ENCODE results near the gene ZNF611. TPM values are rescaled to one million over a fixed set of nuclear protein-coding genes. Genes with fewer than 3 reads are reported as not detected.

Gene ZNF611
- total and polyA plus RNA-seq, 9 of the 15 experiments (the other 6 are each of a cell fraction or from before 2014, with no cell fraction given), result 3.7 to 29.6 (median 12.8) TPM

- TF ChIP-seq ZBTB7A (IDR thresholded peaks at IDR 0.05; ENCODE audit: borderline replicate concordance, control insufficient read depth, low read depth, low read length), result no peak
- peak; percentile 56; the same call in 1 of the 2 replicates for TF ChIP-seq REST (IDR thresholded peaks at IDR 0.05; ENCODE audit: borderline replicate concordance)
- TF ChIP-seq REST (CRISPR knock-in tag; IDR thresholded peaks at IDR 0.05; ENCODE audit: low read depth), result no peak
- TF ChIP-seq ATF6 (CRISPR knock-in tag; IDR thresholded peaks at IDR 0.05), result no peak
- no peak for TF ChIP-seq NEUROD1 (IDR thresholded peaks at IDR 0.05; ENCODE audit: borderline replicate concordance, low read depth, low read length, partially characterized antibody)
- 0 out of 2 replicates have a peak, but pooled peaks have one; percentile 39 for TF ChIP-seq ZNF592 (IDR thresholded peaks at IDR 0.05)
- TF ChIP-seq STAT5A (IDR thresholded peaks at IDR 0.05; ENCODE audit: borderline replicate concordance, low read length), result no peak
- peak in 1 of 2 experiments; percentile 86 for TF ChIP-seq E2F6 (IDR thresholded peaks at IDR 0.05; ENCODE audit: borderline replicate concordance in 1 of 2, extremely low read depth in 1 of 2, insufficient read depth in 1 of 2, insufficient read length in 1 of 2, low read depth in 1 of 2, low read length in 1 of 2, poor library complexity in 1 of 2, severe bottlenecking in 1 of 2)
- peak; percentile 92 for TF ChIP-seq ELF4 (CRISPR knock-in tag; IDR thresholded peaks at IDR 0.05)
- no peak for TF ChIP-seq ZNF354B (CRISPR knock-in tag; IDR thresholded peaks at IDR 0.05)
Observed at GRCh38 chr19:52734893-52735661, at the start of gene ZNF611 (continued).

Measured in K562 (cell line).